ENCODE results near the gene PARM1.

PARM1 gene

DNA sequence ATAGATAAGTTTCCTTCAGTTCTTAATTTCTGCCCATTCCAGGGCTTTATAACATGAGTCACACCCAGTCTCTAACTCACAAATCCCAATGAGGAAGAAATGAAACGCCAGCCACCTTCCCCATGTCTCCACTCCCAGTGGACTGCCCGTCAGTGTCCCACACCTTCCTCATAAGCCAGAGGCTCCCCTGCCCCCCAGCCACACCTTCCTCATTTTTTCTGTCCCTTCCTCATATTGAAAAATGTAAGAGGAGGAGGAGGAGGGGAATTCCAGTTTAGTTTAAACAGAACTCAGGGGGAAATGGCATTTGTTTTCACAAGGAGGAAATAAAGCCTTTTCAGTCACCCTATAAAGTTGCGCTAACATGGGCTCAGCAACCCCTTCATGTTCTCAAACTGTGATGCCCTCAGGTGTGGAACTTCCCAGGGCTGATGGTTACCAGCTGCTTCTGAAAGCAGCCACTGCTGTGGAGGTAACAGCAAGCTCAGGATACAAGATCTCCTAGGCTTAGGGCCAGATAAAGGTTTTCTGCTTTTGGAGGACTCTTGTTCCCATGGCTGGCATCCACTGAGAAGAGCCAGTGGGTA, 97.8 kb downstream of the PARM1 start:
- no peak for DNase-seq (ENCODE audit: low read depth in 2 of 2)

DNA sequence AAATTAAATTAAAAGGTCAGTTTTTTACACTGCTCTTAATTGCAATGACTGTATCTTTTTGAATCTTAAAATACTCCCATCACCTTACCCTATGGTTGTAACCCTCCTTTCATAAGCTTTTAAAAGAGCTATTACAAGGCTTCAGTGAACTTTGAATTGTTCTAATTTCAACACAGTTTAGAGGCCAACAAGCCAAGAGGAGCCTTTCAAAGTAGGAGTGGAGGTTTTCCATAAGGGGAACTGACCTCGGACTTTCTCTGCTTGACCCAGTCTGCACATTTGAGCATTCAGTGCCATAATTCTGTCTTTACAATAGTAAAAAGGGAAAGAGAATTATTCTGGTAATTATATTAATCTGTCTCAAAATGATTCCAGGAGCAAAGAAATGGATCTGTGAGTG, 98.9 kb downstream of the PARM1 start:
- DNase-seq (ENCODE audit: low read depth in 2 of 2): no peak

DNA sequence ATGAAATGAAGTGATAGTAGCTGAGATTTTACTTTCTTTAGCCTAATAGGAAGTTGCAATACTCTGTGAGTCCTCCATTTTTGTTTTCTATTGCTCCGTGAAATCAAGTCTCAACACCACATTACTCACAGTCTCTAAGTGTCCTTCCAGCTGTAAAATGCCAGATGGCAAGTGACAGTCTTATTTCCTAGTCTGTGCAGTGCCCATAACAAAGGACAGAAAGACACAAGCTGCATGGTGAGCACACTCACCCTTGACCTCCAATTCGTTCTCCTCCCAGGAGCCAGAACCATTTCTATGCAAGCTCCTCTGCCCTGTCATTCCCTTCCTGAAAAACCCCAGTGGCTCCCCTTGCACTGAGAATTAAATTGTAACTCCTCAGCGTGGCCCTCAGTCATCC, 101.6 kb downstream of the PARM1 start:
- DNase-seq (ENCODE audit: low read depth in 2 of 2): no peak

DNA sequence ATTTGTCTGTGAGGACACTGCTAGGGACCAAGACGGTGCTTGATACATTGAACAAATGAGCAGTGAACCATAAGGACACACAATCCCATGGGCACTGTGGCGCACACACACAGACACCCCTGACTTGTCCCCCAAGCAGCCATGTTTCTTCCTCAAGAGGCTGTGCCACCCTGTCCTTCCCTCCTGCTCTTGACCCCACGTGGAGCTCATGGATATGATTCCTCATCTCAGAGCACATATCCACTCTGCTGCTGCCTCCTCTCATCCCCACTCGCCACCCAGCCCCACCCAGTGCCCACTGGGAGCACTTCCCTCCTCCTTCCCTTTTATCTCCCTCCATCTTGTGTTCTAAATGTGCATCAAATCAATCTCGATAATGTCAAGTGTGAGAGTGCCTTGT, 102.4 kb downstream of the PARM1 start:
- no peak for DNase-seq (ENCODE audit: low read depth in 2 of 2)

DNA sequence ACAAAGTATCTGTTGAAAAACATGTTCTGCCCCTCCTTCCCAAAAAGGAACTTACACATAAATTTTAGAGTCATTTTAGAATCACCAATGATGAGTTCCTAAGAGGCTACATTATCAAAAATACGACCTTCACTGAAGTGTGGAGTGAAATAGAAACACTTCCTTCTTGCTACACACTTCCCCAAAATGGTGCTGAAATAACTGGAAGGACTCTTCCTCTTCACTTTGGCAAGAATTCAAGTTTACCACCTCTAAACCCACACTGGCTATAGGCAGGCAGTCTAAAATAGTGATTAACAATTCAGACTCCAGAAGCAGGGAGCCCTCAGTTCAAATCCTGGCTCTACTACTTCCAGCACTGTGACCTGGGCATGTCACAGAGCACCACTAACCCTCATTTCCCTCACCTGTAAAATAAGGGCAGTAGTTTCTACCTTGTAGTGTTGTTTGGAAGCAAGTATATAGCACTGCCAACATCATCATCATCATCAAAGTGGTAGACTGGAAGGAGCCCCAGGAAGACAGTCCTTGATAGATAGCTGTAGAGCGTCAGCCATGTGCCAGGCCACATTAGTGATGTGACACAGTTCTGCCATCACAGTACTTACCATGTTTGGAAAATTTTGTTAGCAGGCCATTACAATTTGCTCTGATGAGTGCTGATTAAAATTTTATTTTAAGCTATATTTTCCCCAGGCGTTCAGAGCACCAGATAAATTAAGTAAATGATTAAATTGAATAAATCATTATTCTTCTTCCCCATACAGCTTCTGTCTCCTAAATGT, 103.3 kb downstream of the PARM1 start:
- no peak for DNase-seq (ENCODE audit: low read depth in 2 of 2)

DNA sequence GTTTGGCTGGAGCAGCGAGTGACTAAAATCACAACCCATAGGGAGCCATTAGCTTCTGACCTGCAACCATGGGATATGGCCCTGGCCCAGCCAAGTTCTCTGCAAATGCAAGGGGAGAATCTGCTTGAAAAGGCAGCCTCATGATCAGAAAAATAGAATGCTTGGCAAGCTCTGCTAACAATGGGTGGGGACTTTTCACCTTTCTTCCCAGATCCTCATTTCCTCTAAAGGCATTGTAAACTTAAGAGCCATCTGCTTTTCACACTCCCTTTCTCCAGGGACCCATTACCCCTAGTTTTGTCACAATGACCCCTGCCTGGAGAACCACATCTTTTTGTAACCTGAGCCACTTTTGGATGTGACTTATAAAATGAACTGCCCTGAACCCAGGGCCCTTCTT, 104.3 kb downstream of the PARM1 start:
- no peak for DNase-seq (ENCODE audit: low read depth in 2 of 2)

DNA sequence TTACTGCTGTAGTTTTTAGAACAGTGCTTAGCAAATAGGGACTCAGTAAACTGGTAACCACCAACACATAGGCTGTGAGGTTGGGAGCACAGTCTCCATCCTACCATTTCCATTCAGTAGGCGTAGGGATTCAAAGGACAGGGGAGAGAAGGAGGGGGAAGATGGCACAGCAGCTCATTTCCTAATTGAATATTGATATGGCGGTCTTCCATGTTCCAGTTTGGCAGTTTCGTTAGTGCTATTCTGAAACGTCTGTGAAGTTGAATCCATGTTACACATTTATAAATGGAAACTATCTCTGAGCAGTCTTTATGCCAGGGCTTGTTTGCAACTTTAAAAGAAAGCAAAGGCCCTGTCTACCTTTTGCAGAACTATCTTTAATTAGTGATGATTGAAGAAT, 105.5 kb downstream of the PARM1 start:
- no peak for DNase-seq (ENCODE audit: low read depth in 2 of 2)

DNA sequence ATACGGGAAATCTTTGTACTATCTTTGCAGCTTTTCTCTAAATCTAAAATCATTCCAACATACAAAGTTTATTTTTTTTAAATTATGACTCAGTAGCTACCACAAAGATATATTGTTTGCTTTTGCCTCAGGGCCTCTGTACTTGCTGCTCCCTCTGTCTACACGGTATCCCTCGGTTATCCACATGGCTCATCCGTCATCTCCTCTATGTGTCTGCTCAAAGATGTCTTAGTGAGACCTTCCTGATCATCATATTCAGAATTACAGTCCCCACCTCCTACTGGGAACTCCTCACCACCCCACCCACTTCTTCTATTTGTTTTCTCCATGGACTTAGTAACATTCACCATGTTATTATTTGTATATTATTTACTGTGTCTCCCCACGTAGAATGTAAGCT, 107.8 kb downstream of the PARM1 start:
- no peak for DNase-seq (ENCODE audit: low read depth in 2 of 2)

DNA sequence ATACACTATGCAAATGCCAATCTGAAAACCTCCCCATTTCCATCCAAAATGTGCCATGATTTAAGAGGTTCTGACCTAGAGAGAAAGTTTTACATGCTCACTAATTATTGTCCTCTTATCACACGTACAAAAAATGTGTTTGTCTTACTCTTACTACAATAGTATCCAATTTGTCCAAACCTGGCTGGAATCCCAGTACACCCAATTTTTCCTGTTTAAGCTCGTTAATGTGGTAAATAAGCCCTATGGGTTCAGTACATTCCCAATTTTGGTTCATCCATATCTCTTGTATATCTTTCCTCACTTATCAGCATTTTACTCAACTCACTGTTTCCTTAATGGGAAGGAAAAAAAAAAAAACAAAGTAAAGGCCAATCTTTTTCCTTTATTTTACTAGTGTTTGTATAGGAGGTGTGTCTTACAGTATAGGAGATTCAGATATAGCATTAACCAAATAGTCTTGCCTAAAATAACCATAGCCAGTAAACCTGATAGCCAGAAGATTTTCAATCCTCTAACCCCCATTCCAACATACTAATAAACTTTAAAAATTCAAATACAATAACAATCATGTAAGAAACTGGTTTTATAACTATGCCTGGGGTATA, 109.8 kb downstream of the PARM1 start:
- DNase-seq (ENCODE audit: low read depth in 2 of 2): no peak

DNA sequence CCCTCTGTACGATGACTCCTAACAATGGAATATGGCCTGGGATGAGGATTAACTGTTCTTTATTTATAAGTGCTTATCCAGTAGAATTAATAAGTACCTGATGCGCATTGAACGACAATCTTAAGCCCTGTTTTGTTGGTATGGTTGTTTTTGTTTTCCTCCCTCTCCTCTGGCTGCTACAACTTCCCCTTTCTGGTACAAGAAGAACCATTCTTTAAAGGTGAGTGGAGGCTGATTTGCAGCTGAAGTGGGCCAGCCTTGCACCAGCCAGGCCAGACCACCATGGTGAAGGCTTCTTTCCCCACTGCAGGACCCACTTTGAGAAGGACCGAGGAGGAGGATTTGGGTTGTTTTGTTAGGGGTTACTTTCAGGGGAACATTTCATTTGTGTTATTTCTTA, 113.3 kb downstream of the PARM1 start:
- no peak for DNase-seq (ENCODE audit: low read depth in 2 of 2)

DNA sequence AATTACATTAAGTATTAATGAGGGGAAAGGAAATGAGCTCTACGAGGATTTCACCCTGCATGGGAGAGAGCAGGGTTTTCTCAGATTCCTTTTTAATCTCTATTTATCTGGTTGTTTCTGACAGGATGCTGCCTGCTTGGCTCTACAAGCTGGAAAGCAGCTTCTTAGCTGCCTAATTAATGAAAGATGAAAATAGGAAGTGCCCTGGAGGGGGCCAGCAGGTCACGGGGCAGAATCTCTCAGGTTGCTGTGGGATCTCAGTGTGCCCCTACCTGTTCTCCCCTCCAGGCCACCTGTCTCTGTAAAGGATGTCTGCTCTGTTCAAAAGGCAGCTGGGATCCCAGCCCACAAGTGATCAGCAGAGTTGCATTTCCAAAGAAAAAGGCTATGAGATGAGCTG, 113.7 kb downstream of the PARM1 start:
- no peak for DNase-seq (ENCODE audit: low read depth in 2 of 2)

DNA sequence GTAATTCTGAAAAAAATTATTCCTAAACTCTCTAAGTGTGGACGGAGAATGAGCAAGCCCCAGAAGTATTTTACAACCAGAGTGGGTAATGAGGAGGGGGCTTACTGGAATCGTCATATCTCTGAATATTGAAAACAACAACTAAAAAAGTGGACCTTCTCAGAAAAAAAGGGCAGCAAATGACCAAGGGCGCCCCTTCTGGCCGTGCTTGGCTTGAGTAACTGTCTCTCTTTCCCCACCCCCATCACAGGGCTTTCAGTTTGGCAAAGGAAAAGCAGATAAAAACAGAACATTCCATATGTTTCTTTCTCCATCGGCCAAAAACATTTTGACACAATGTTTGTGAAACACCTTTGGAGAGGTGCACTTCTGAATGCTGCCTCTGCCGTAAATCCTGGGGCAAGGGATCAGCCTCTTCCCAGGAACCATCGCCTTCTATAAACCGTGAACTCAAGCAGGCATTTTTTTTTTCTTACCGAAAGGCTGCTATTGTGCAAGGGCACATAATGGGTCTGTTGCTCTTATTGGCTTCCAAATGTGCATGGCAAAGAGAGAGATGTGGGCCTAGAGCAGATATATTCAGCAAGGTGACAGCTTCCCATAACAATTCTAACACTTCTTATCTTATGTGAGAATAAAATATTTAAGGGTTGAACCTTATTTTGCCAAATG, 115.4 kb downstream of the PARM1 start:
- DNase-seq (ENCODE audit: low read depth in 2 of 2): no peak

DNA sequence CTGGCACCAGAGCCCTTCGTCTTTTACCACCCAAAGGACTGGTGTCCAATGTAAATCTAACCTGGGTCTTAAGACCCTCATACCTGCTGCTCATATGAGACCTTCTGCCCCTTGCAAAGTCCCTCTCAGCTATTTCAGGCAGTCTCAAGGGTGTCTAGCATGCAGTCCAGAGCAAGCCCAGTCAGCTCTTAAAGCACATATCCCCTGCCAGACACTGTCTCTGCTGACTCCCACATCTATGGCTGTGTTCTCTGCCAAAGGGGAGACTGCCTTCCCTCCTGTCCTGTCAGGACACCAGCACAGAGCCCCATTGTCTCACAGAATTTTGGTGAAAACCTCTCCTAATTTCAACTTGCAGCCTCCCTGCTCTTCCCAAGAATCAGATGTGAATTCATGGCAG, 118.5 kb downstream of the PARM1 start:
- DNase-seq (ENCODE audit: low read depth in 2 of 2): no peak

DNA sequence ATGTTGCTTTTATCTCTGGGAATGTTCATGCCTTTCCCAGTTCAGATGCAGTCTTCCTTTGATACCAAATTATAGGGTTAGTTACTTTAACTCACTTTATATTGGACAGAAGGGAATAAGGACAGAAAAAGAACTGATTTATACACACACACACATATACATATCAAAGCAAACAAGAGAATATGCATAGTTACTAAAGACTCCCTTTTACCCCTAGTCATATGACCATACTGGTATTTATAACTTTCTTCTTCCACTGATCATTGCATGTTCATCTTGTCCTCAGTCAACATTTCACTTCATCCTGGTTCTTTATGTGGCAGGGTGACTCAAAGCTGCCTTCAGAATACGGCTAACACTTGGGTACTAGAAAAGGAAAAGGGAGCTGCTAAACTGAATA, 120.4 kb downstream of the PARM1 start:
- no peak for DNase-seq (ENCODE audit: low read depth in 2 of 2)

DNA sequence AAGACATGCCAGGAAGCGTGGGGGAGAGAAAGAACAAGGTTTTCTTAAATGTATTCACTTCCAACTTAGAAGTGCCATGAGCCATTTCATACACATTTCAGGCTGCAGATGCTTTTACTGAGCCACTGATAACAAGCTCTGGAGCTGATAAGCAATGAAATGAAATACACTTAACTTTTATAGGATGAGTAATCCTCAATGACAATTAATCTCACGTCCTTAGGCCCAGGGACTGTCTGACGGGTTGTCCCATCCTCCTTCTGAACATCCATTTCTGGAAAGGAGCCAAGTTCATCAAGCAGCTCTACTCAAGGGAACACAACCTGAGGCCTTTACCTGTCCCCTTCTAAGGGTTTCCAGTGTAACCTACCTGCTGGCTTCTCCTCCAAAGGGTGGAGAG, 121.2 kb downstream of the PARM1 start:
- DNase-seq (ENCODE audit: low read depth in 2 of 2): no peak

DNA sequence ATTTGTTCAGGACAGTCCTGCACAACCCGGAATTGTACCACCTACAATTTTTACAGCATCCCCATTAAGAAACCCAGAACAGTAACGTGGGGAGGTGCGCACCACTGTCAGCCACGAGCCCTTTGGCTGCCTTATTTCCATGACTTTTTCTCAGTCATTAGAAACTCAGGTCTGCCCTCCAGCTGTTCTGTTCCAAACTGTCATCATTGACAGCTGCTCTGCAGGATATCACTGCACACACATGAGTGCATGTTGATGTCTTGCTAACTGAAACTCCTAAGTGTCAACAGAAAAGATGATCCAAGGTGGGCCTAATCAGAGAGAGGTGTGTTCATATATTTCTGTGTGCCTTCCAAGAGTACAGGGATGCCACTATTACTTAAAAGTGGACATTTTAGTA, 123.4 kb downstream of the PARM1 start:
- no peak for DNase-seq (ENCODE audit: low read depth in 2 of 2)

DNA sequence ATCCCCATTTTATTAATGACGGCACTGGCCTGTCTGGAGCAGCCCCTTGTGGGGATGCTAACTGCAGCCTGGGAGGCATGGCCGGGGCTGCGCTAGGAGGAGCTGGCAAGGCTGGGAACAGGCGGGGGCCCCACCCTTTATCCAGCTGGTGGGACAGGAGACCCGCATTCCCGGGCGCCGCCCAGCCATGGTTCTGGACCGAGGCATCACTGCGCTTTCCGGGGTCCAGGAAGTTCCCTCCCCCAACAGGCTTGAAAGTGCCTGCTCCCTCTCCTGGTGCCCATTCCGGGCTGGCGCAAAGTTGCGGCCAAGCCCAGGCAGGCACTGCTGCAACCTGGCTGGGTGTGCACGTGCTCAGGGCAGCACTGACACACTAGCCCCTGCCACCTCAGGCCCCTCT, 124.5 kb downstream of the PARM1 start:
- no peak for DNase-seq (ENCODE audit: low read depth in 2 of 2)

DNA sequence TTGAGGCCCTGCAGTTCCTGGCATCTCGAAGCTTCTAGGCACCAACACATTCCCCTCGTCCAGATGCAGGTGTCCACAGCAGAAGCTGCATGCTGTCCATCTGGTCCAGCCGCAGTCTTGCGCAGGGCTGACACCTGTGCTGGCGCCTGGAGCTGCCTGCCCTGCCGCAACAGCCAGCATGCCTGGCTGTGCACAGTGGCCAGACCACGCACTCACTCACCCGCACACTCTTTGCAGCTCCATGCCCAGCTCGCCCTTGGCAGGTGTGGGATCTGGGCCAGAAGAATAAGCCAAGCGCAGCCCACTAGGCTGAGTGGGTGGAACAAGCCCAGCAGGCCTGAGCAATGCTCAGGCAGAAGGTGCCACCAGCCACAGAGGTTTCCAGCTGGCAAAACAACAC, 125.6 kb downstream of the PARM1 start:
- no peak for DNase-seq (ENCODE audit: low read depth in 2 of 2)

DNA sequence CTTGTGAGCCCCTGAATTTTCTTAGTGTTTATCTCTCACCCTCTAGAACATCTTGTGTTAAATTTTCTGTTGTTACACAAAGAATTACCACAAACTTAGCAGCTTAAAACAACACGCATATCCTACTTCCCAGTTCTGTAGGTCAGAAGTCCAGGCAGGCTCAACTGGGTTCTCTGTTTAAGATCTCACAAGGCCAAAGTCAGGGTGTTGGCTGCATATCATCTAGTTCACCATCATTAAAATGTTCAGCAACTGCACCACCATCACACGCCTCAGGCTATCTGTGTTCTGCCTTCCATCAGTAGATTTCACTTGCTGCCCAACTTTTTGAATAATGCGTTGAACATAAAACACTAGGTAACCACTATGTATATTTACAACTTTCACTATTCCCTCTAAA, 130.5 kb downstream of the PARM1 start:
- no peak for DNase-seq (ENCODE audit: low read depth in 2 of 2)

DNA sequence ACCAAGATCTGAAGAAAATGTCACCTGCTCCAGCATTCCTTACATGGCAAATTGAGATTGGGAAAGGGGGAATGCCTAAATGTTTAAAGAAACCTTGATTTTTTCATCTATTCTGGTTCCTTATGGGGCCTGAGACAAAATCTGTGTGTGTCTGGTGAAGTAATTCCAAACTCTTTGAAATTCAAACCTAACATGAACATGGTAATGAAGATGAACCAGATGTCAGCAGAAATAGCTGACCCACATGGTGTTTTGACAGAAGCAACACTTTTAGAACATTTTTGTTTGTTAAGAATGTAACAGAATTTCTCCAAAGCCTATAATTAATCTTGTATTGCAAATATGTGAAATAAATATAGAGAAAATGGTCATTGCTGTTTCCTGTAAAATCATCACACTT, 133.0 kb downstream of the PARM1 start:
- DNase-seq (ENCODE audit: low read depth in 2 of 2): no peak

DNA sequence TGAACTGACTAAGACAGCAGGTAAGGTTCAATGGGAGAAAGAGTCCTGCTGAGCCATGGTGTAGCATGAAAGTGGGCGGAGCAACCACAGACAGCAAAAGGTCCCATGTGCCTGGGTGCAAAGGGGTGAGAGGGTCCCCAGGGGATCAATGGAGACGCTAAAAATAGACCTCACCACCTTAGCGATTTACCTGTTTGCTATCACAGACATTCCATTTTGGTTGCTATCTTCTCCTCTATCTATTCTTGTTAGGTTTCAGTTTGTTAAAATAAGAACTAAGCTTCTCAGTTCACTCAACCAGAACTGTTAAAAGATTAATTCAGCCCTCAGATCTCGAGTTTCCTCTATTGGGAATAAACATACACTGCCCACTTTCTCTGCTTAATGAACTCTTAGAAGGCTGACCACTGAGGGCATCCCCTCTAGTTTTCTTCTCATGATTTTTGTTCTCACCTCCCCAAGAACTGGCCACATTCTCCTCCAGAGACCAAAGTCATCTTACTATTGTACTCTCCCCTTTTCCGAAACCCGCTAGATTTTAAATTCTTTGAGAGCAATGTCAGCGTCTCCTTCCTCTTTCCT, 136.7 kb downstream of the PARM1 start:
- no peak for DNase-seq (ENCODE audit: low read depth in 2 of 2)

DNA sequence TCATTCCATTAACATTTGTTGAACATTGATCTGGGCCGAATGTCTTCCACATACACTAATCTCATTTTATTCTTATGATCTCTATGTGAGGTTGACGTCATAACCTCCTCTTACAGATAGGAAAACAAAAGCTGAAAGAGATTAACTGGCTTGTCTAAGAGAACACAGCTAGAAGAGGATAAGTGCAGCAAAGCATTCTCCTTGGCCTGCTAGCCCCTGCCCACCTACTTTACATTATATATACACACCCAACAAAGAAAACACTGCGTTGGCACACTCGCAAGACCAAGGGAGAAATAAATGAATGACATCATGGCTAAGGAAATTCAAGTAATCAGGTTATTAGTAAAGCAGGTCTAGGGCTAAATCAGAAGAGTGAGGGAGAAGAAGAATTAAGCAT, 138.4 kb downstream of the PARM1 start:
- no peak for DNase-seq (ENCODE audit: low read depth in 2 of 2)

DNA sequence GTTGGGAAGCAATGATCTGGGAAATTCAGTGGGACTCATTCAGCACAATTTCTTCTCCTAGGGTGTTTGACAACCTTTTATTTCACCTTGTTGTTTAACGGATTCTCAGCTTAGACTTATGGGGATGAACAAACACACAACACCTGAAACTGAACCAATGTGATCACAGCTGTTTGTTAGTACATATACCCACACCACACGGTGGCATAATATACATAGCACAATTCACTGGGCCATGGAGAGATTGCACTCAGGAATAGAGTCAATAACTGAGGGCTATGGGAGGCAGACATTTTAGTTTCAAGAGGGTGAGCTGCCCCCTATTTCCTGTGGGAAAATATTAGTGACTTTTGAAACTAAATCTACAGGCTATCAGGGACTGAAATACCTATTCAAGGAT, 148.0 kb downstream of the PARM1 start:
- no peak for DNase-seq (ENCODE audit: low read depth in 2 of 2)
